Keratinocyte (primary cell): ENCODE results near the gene MINK1. TPM values are rescaled to one million over a fixed set of nuclear protein-coding genes. Genes with fewer than 3 reads are reported as not detected.

Experiments
- DNase-seq: peaks from one replicate; pipeline ENCODE4 v3.0.0-alpha.2; 2011; ENCODE audit warnings: low read depth, missing footprints, low spot score
- FAIRE-seq: peaks from 2 replicates; lab custom pipeline; 2011; peaks lifted over from hg19 to GRCh38; lab: Jason Lieb, UNC
- H2AFZ ChIP-seq: 2 replicates; pipeline ENCODE4 v1.6.0; 2012; ENCODE audit warnings: low read length, control low read depth, inconsistent platforms; ENCODE audit not compliant: control insufficient read depth
- H3K27ac ChIP-seq: 2 replicates; pipeline ENCODE4 v1.5.1; 2011; ENCODE audit warnings: low read length; ENCODE audit not compliant: control insufficient read depth, insufficient read depth
- H3K27me3 ChIP-seq: 3 replicates; pipeline ENCODE4 v1.6.0; 2011; ENCODE audit warnings: low read length; ENCODE audit not compliant: control insufficient read depth, insufficient read depth; ENCODE audit errors: extremely low read depth
- H3K36me3 ChIP-seq, 2 experiments: 2 replicates in 1 of 2; 3 replicates in 1 of 2; pipeline ENCODE4 v1.5.1; 2011; ENCODE audit warnings: low read length in 2 of 2, mild to moderate bottlenecking in 1 of 2; ENCODE audit not compliant: control insufficient read depth in 2 of 2, insufficient read depth in 2 of 2; ENCODE audit errors: extremely low read depth in 1 of 2
- H3K4me1 ChIP-seq: 3 replicates; pipeline ENCODE4 v1.5.1; 2011; ENCODE audit warnings: low read length; ENCODE audit not compliant: control insufficient read depth, insufficient read depth; ENCODE audit errors: extremely low read depth
- H3K4me2 ChIP-seq: 3 replicates; pipeline ENCODE4 v1.6.0; 2011; ENCODE audit warnings: low read depth, low read length; ENCODE audit not compliant: control insufficient read depth, insufficient read depth; ENCODE audit errors: extremely low read depth
- H3K4me3 ChIP-seq, 3 experiments: fragments of 200-600 bp in 1 of 3; sonication (generic) in 1 of 3; 2 replicates in 2 of 3; 3 replicates in 1 of 3; pipeline ENCODE4 v1.5.1; 2011 to 2016; ENCODE audit warnings: low read length in 3 of 3, mild to moderate bottlenecking in 3 of 3, control low read depth in 2 of 3, inconsistent platforms in 1 of 3, low read depth in 1 of 3, mixed read lengths in 1 of 3, mixed run types in 1 of 3, moderate library complexity in 1 of 3; ENCODE audit not compliant: control insufficient read depth in 2 of 3, insufficient read depth in 2 of 3; ENCODE audit errors: extremely low read depth in 1 of 3
- H3K79me2 ChIP-seq: 2 replicates; pipeline ENCODE4 v1.6.0; 2012; ENCODE audit warnings: low read length; ENCODE audit not compliant: control insufficient read depth, insufficient read depth
- H3K9ac ChIP-seq: 3 replicates; pipeline ENCODE4 v1.6.0; 2011; ENCODE audit warnings: low read length; ENCODE audit not compliant: control insufficient read depth, insufficient read depth; ENCODE audit errors: extremely low read depth
- H3K9me1 ChIP-seq: 3 replicates; pipeline ENCODE4 v1.6.0; 2011; ENCODE audit warnings: low read length; ENCODE audit not compliant: control insufficient read depth, insufficient read depth; ENCODE audit errors: extremely low read depth
- H3K9me3 ChIP-seq: 2 replicates; pipeline ENCODE4 v1.5.1; 2012; ENCODE audit warnings: low read depth, low read length; ENCODE audit not compliant: control insufficient read depth
- H4K20me1 ChIP-seq: 3 replicates; pipeline ENCODE4 v1.6.0; 2011; ENCODE audit warnings: low read length; ENCODE audit not compliant: control insufficient read depth, insufficient read depth; ENCODE audit errors: extremely low read depth
- EZH2 ChIP-seq: IDR thresholded peaks from one replicate; pipeline ENCODE4 v1.6.1; 2012; ENCODE audit warnings: inconsistent platforms, mild to moderate bottlenecking, low read length, moderate library complexity
- dilution Hi-C: fragments of 300-500 bp; cut with MboI; formaldehyde crosslinking; loops from one replicate; pipeline ENCODE4 v1.7.0; 2020; ENCODE audit warnings: low sequenced_read_pairs; ENCODE audit not compliant: extremely low pct_ligation_motif_present
- polyA plus RNA-seq, 5 experiments: library from polyadenylated mRNA; depleted of rRNA in 3 of 5; stranded (reverse) in 3 of 5; stranded (forward) in 1 of 5; unstranded in 1 of 5; fragments of >200 nt; gene quantifications; 1 replicate in 1 of 5; 2 replicates in 3 of 5; 3 replicates in 1 of 5; pipeline versions ENCODE4 v1.2.1 to v1.2.3, GENCODE V29; 2011 to 2012; ENCODE audit warnings: missing spikeins in 2 of 5, low read depth in 1 of 5, low replicate concordance in 1 of 5
- TF ChIP-seq, protein P1 (sequence below), 3 experiments: IDR thresholded peaks in 1 of 3; conservative IDR thresholded peaks in 1 of 3; optimal IDR thresholded peaks in 1 of 3; 2 replicates in 2 of 3; 3 replicates in 1 of 3; pipeline versions ENCODE3 to v1.5.1; 2011; ENCODE audit warnings: low read length in 3 of 3, mild to moderate bottlenecking in 3 of 3, moderate library complexity in 2 of 3, control low read depth in 1 of 3, inconsistent platforms in 1 of 3; ENCODE audit not compliant: insufficient read depth in 2 of 3; ENCODE audit errors: extremely low read depth in 1 of 3

MINK1 gene
- polyA plus RNA-seq, 1 donor (not counting 4 experiments of a cell fraction or from before 2014, with no cell fraction given): 82.8 TPM

DNA sequence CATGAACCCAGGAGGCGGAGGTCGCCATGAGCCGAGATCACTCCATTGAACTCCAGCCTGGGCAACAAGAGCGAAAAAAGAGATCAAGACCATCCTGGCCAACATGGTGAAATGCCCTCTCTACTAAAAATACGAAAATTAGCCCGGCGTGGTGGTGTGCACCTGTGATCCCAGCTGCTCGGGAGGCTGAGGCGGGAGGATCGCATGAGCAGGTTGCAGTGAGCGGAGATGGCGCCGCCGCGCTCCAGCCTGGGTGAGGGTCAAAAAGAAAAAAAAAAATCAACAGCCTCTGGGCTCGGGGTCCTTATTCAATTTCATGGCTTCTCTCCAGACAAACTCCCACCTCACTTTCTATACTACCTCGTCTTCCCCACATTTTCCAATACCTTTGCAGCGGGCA is 95.7 kb downstream of the MINK1 start:
- Histone ChIP-seq H3K79me2 (no peaks in the 10 kb centered on the region), H2AFZ (no peak overlapping the region), H3K36me3 (peaks cover 0 to 7% of the 10 kb centered on the region in 2 experiments), H3K9me3 (no peaks in the 10 kb centered on the region), H4K20me1 (no peaks in the 10 kb centered on the region), H3K27me3 (no peaks in the 10 kb centered on the region), H3K4me3 (no peak overlapping the region), H3K9me1 (no peaks in the 10 kb centered on the region), H3K4me2 (no peak overlapping the region), H3K27ac (no peak overlapping the region), H3K9ac (no peak overlapping the region), H3K4me1 (no peaks in the 10 kb centered on the region)
- dilution Hi-C loops: no loop called here
- TF ChIP-seq, protein P1, sequence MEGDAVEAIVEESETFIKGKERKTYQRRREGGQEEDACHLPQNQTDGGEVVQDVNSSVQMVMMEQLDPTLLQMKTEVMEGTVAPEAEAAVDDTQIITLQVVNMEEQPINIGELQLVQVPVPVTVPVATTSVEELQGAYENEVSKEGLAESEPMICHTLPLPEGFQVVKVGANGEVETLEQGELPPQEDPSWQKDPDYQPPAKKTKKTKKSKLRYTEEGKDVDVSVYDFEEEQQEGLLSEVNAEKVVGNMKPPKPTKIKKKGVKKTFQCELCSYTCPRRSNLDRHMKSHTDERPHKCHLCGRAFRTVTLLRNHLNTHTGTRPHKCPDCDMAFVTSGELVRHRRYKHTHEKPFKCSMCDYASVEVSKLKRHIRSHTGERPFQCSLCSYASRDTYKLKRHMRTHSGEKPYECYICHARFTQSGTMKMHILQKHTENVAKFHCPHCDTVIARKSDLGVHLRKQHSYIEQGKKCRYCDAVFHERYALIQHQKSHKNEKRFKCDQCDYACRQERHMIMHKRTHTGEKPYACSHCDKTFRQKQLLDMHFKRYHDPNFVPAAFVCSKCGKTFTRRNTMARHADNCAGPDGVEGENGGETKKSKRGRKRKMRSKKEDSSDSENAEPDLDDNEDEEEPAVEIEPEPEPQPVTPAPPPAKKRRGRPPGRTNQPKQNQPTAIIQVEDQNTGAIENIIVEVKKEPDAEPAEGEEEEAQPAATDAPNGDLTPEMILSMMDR (optimal IDR thresholded peaks at IDR 0.05 in 1 of 3, IDR thresholded peaks at IDR 0.05 in 1 of 3, conservative IDR thresholded peaks at IDR 0.05 in 1 of 3; ENCODE audit: extremely low read depth in 1 of 3, insufficient read depth in 2 of 3, low read length in 3 of 3): no peak
- TF ChIP-seq EZH2: no peak
- DNase-seq: no peak
- FAIRE-seq: no peak

DNA sequence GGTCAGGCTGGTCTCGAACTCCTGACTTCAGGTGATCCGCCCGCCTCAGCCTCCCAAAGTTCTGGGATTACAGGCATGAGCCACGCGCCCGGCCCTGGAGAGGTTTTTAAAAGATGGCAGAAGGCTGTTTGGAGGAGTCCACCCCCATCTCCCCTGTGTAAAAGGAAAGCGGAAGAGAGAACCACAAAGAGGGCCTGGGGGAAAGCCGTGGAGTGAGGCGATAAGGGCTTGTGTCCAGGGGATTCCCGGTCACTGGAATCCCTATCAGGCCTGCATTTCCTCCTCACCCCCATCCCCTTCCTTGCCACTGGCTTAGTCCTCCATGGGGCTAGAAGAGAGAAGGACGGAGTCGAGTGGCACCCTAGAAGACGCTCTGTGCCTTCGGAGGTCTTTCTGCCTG is 98.8 kb downstream of the MINK1 start, which contains the start of gene GP1BA:
GP1BA (plus strand) TSS at position 315 of the 400 bp plus-strand sequence. CDS start 328 bp downstream, outside the sequence.
- TF ChIP-seq, protein P1 (optimal IDR thresholded peaks at IDR 0.05 in 1 of 3, IDR thresholded peaks at IDR 0.05 in 1 of 3, conservative IDR thresholded peaks at IDR 0.05 in 1 of 3; ENCODE audit: extremely low read depth in 1 of 3, insufficient read depth in 2 of 3, low read length in 3 of 3): no peak
- no peak for TF ChIP-seq EZH2
- H3K27ac ChIP-seq: no peak within 1 kb of the TSS
- peaks cover 7% of the 10 kb centered on the region for H3K4me1 ChIP-seq
- H3K9ac ChIP-seq: no peak within 1 kb of the TSS
- dilution Hi-C loops: no loop called here
- no peaks in the 10 kb centered on the region for H4K20me1 ChIP-seq
- no peaks in the 10 kb centered on the region for H3K9me3 ChIP-seq
- no peak within 1 kb of the TSS for H3K4me2 ChIP-seq
- H3K27me3 ChIP-seq: no peaks in the 10 kb centered on the region
- FAIRE-seq (no peak), DNase-seq (no peak)
- H3K4me3 ChIP-seq: no peak within 1 kb of the TSS
- H2AFZ ChIP-seq: no peak within 1 kb of the TSS
- no peaks in the 10 kb centered on the region for H3K9me1 ChIP-seq
- H3K36me3 ChIP-seq: peaks cover 0 to 8% of the 10 kb centered on the region in 2 experiments
- H3K79me2 ChIP-seq: no peaks in the 10 kb centered on the region
